ENCODE data around the gene OSCP1.

DNA sequence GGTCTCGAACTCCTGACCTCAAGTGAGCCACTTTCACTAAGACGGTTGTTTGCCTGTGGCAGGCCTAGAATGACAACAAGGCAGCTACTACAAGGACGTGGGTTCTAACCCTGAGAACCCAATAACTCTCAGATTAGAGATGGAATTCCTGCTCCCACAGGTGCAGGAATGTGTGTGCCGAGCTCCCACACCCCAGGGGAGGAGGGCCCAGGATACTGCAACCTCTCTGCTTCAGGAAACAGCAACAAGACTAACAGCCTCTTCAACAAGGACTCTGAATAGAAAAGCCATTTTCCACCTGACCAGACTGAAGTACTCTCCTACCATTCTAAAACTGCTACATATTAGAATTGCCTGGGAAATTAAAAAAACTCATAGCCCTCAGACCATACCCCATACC is 57.4 kb downstream of the OSCP1 start:
- TF ChIP-seq, protein P1, sequence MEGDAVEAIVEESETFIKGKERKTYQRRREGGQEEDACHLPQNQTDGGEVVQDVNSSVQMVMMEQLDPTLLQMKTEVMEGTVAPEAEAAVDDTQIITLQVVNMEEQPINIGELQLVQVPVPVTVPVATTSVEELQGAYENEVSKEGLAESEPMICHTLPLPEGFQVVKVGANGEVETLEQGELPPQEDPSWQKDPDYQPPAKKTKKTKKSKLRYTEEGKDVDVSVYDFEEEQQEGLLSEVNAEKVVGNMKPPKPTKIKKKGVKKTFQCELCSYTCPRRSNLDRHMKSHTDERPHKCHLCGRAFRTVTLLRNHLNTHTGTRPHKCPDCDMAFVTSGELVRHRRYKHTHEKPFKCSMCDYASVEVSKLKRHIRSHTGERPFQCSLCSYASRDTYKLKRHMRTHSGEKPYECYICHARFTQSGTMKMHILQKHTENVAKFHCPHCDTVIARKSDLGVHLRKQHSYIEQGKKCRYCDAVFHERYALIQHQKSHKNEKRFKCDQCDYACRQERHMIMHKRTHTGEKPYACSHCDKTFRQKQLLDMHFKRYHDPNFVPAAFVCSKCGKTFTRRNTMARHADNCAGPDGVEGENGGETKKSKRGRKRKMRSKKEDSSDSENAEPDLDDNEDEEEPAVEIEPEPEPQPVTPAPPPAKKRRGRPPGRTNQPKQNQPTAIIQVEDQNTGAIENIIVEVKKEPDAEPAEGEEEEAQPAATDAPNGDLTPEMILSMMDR (optimal IDR thresholded peaks at IDR 0.05 in 1 of 3, IDR thresholded peaks at IDR 0.05 in 1 of 3, conservative IDR thresholded peaks at IDR 0.05 in 1 of 3; ENCODE audit: extremely low read depth in 1 of 3, insufficient read depth in 2 of 3, low read length in 3 of 3): no peak
- no peak for TF ChIP-seq EZH2 (IDR thresholded peaks at IDR 0.05; ENCODE audit: low read length)
